Measurements from ENCODE around the gene KCNRG.
"Not testable (repeated sequence)": the region's sequence is repeated elsewhere in the genome, so short reads cannot be mapped to it uniquely, and the experiment has no call there.

The KCNRG gene

GRCh38 chr13:50011461-50011860 lies 3.8 kb upstream of the KCNRG start:
- DNase-seq (ENCODE audit: low read depth in 2 of 2): no peak

- DNase-seq (ENCODE audit: low read depth in 2 of 2): no peak
These were observed 2.7 kb upstream of the KCNRG start for GRCh38 chr13:50012396-50013169.

- no peak for DNase-seq (ENCODE audit: low read depth in 2 of 2)
These were observed 858 bp upstream of the KCNRG start for GRCh38 chr13:50014386-50014785.

- no peak for DNase-seq (ENCODE audit: low read depth in 2 of 2)
These were observed 506 bp downstream of the KCNRG start for GRCh38 chr13:50015750-50016149.

- no peak for DNase-seq (ENCODE audit: low read depth in 2 of 2)
These were observed 1.2 kb downstream of the KCNRG start for GRCh38 chr13:50016444-50016843.

GRCh38 chr13:50017819-50018218 lies 2.6 kb downstream of the KCNRG start:
- DNase-seq (ENCODE audit: low read depth in 2 of 2): no peak

GRCh38 chr13:50025436-50025835 lies 10.2 kb downstream of the KCNRG start:
- no peak for DNase-seq (ENCODE audit: low read depth in 2 of 2)

GRCh38 chr13:50026788-50027473 lies 11.7 kb downstream of the KCNRG start:
- DNase-seq (ENCODE audit: low read depth in 2 of 2): no peak

- no peak for DNase-seq (ENCODE audit: low read depth in 2 of 2)
These were observed 15.1 kb downstream of the KCNRG start for GRCh38 chr13:50030315-50030714.

- no peak for DNase-seq (ENCODE audit: low read depth in 2 of 2)
These were observed 18.5 kb downstream of the KCNRG start for GRCh38 chr13:50033725-50034124.

- no peak for DNase-seq (ENCODE audit: low read depth in 2 of 2)
These were observed 22.5 kb downstream of the KCNRG start for GRCh38 chr13:50037788-50038187.

GRCh38 chr13:50038266-50038665 lies 23.0 kb downstream of the KCNRG start:
- DNase-seq (ENCODE audit: low read depth in 2 of 2): no peak

- no peak for DNase-seq (ENCODE audit: low read depth in 2 of 2)
These were observed 37.2 kb downstream of the KCNRG start for GRCh38 chr13:50052478-50052877.

- DNase-seq (ENCODE audit: low read depth in 2 of 2): no peak
These were observed 38.6 kb downstream of the KCNRG start for GRCh38 chr13:50053844-50054243.

- no peak for DNase-seq (ENCODE audit: low read depth in 2 of 2)
These were observed 40.2 kb downstream of the KCNRG start for GRCh38 chr13:50055454-50055853.

GRCh38 chr13:50060718-50061117 lies 45.5 kb downstream of the KCNRG start:
- no peak for DNase-seq (ENCODE audit: low read depth in 2 of 2)

- not testable (repeated sequence) for DNase-seq (ENCODE audit: low read depth in 2 of 2)
These were observed 47.1 kb downstream of the KCNRG start for GRCh38 chr13:50062336-50062735.

- no peak for DNase-seq (ENCODE audit: low read depth in 2 of 2)
These were observed 50.5 kb downstream of the KCNRG start for GRCh38 chr13:50065712-50066111.

- DNase-seq (ENCODE audit: low read depth in 2 of 2): no peak
These were observed 53.3 kb downstream of the KCNRG start for GRCh38 chr13:50068508-50068907.

GRCh38 chr13:50069261-50069660 lies 54.0 kb downstream of the KCNRG start:
- DNase-seq (ENCODE audit: low read depth in 2 of 2): no peak

GRCh38 chr13:50070186-50070585 lies 54.9 kb downstream of the KCNRG start:
- no peak for DNase-seq (ENCODE audit: low read depth in 2 of 2)

All from stimulated activated CD8-positive, alpha-beta memory T cell treated with anti-CD3 and anti-CD28 coated beads, Interleukin-2, amount 100 ng/mL, for 48 hours (primary cell).